PC-3 (cell line): ENCODE data around the gene OR2A5.

ENCODE experiments used
- EZH2 ChIP-seq: fragments of 300-600 bp; sonication (generic); IDR thresholded peaks from one replicate; pipeline ENCODE4 v1.6.1; 2017; ENCODE audit warnings: antibody characterized with exemption, mild to moderate bottlenecking, low read length; ENCODE audit not compliant: unreplicated experiment
- EZH2phosphoT487 ChIP-seq: fragments of 300-600 bp; sonication (generic); IDR thresholded peaks from 2 replicates; pipeline ENCODE4 v1.6.1; 2018; ENCODE audit warnings: mild to moderate bottlenecking, antibody characterized with exemption, low read length, borderline replicate concordance
- TF ChIP-seq, protein P1 (sequence below): fragments of 300-600 bp; sonication (generic); conservative IDR thresholded peaks from 2 replicates; pipeline ENCODE4 v1.5.1; 2017; ENCODE audit warnings: antibody characterized with exemption, low read depth, mild to moderate bottlenecking, low read length

DNA sequence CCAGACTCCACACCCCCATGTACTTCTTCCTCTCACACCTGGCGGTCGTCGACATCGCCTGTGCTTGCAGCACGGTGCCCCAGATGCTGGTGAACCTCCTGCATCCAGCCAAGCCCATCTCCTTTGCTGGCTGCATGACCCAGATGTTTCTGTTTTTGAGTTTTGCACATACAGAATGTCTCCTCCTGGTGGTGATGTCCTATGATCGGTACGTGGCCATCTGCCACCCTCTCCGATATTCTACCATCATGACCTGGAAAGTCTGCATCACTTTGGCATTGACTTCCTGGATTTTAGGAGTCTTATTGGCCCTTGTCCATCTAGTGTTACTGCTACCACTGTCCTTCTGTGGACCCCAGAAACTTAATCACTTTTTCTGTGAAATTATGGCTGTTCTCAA, 25.6 kb downstream of the OR2A5 start:
- TF ChIP-seq, protein P1, sequence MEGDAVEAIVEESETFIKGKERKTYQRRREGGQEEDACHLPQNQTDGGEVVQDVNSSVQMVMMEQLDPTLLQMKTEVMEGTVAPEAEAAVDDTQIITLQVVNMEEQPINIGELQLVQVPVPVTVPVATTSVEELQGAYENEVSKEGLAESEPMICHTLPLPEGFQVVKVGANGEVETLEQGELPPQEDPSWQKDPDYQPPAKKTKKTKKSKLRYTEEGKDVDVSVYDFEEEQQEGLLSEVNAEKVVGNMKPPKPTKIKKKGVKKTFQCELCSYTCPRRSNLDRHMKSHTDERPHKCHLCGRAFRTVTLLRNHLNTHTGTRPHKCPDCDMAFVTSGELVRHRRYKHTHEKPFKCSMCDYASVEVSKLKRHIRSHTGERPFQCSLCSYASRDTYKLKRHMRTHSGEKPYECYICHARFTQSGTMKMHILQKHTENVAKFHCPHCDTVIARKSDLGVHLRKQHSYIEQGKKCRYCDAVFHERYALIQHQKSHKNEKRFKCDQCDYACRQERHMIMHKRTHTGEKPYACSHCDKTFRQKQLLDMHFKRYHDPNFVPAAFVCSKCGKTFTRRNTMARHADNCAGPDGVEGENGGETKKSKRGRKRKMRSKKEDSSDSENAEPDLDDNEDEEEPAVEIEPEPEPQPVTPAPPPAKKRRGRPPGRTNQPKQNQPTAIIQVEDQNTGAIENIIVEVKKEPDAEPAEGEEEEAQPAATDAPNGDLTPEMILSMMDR, result peak; percentile 31; the same call in 1 of the 2 replicates
- TF ChIP-seq EZH2 (no peak), EZH2phosphoT487 (no peak)
